NCI-H1105 treated with DMSO at 0.1 percent for 48 hours (cell line): ENCODE results near the gene BICD2.
"Not testable (repeated sequence)": the region's sequence is repeated elsewhere in the genome, so short reads cannot be mapped to it uniquely, and the experiment has no call there.

Source experiments
- DNase-seq: peaks from one replicate; lab custom pipeline; 2025; lab: John Stamatoyannopoulos, UW

BICD2 gene

DNA sequence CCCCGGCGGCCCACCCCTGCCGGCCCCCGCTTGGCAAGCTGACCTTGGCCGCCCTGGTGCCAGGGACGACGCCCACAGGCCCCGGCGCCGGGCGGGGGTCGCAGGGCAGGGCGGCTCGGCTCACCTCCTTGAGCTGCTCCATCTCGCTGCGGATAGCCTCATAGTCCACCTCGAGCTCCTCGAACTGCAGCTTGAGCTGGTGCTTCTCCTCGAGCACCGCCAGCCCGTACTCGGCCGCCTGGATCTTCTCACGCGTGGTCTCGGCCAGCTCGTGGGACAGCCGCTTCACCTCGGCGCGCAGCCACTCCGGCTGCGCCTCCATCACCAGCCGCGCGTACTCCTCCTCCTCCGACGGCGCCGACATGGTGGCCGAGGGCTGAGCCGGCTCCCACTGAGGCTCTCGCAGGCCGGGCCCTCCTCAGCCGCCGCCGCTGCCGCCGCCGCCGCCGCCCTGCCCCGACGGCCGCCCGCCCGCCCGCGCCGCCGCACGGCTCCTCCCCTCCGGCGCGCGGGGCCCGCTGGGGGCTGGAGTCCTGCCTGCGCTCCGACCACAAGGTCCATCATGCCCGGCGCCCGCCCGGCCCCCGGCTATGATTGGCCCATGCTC lies at the start of gene BICD2:
BICD2 (minus strand) TSS at position 453 of the 607 bp plus-strand sequence; CDS start at position 364, 89 bp downstream.
- no peak for DNase-seq

- DNase-seq = not testable (repeated sequence)
Observed at GRCh38 chr9:92809629-92810326, 45.1 kb upstream of the BICD2 start.

- DNase-seq = peak; percentile 78
Observed at GRCh38 chr9:92808726-92809451, 44.3 kb upstream of the BICD2 start.

DNA sequence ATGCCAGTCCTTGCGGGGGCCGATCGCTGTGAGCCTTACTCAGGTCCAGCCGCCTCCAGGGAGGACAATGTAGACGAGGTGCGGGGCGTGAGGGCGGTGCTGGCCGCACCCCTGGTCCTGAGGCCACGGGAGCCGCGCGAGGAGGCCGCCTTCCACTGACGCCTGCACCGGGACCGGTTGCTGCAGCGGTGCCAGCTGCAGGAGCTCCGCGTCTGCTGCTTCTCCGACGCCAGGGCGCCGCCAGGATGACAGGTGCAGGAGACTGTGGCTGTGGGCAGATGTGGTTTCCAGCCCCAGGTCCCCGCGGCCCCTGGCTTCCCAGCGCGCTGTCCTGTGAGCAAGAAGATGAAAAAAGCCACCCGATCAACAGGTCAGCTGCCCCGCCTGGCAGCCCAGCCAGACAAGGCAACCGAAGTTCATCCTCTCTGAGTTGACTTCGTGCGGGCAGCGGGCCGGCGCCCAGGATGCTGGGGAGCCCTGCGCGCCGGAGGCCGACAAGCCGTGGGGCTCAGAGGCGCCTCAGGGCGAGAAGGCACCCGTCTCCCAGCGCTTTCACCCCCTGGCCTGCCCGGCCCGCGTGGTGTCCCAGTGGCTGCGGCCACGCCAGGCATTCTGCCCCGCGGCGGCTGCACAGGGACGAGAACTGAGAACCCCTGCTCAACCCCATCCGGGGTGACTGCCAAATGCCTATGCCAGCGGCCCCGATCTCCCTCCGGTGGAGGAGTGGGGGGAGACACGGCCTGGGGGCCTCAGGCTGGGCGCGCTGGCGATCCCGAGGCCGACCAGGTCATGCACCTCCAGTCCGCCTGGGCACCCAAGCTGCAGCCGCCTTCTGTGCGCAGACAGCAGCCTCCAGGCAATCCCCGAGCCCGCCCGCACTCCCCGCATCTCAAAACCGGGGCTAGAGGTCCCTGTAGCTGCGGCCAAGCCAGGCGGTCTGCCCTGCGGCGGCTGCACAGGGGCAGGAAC lies 43.4 kb upstream of the BICD2 start:
- peak; percentile 63 for DNase-seq

GRCh38 chr9:92807031-92807756 lies 42.6 kb upstream of the BICD2 start:
- DNase-seq = peak; percentile 65

- DNase-seq = no peak
Observed at GRCh38 chr9:92804727-92805126, 40.1 kb upstream of the BICD2 start.

- no peak for DNase-seq
Observed at GRCh38 chr9:92798358-92798757, 33.7 kb upstream of the BICD2 start.

GRCh38 chr9:92796337-92796804 lies 31.7 kb upstream of the BICD2 start:
- DNase-seq = not testable (repeated sequence)

DNA sequence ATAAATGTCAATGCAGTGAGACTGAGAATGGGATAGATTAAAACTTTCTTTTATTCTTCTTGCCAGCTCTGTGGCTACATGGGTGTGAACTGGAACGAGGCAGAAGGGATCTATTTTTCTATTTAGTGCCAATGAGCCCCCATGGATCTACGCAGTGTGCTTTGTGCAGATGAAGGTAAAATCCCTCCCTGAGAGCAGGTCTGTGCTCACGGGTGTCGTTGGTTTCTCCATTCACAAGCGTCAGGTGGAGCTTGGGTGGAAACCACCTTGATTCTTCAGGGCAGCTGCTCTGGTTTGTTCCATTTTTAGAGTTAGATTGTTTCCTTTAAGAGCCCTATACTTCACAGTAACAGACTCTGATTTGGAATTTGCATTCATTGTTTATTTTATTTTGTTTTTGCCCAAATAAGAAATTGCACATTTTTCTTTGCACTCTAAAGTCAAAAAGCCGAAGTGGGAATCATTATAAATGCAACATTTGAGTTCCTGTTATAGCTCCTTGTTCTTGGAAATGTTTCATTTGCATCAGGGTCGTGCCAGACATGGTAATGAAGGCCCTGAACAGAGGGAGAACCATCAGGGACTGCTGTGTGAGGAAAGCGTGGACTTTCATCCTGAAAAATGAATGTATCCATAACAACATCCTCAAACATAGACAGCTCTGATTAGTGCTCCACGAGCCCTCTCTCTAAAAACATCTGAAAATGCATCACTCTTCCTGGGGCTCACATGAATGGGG lies 31.1 kb upstream of the BICD2 start:
- DNase-seq = no peak

- no peak for DNase-seq
Observed at GRCh38 chr9:92795000-92795399, 30.4 kb upstream of the BICD2 start.

DNA sequence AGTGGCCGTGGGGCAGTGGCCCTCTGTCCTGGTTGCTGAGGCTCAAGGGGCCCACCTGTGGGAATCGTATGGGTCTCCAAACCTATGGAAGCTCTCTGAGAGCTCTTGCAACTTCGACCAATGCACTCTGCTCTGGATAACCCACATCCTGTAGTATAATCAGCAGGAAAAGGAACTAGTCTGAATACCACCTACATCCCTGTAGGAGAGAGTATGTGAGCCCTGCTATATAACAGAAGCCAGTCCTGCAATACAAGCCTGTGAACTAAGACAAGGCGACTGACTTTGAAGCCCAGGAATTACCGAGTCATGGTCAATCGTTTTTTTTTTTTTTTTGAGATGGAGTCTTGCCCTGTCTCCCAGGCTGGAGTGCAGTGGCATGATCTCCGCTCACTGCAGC lies 29.8 kb upstream of the BICD2 start:
- DNase-seq = no peak

DNA sequence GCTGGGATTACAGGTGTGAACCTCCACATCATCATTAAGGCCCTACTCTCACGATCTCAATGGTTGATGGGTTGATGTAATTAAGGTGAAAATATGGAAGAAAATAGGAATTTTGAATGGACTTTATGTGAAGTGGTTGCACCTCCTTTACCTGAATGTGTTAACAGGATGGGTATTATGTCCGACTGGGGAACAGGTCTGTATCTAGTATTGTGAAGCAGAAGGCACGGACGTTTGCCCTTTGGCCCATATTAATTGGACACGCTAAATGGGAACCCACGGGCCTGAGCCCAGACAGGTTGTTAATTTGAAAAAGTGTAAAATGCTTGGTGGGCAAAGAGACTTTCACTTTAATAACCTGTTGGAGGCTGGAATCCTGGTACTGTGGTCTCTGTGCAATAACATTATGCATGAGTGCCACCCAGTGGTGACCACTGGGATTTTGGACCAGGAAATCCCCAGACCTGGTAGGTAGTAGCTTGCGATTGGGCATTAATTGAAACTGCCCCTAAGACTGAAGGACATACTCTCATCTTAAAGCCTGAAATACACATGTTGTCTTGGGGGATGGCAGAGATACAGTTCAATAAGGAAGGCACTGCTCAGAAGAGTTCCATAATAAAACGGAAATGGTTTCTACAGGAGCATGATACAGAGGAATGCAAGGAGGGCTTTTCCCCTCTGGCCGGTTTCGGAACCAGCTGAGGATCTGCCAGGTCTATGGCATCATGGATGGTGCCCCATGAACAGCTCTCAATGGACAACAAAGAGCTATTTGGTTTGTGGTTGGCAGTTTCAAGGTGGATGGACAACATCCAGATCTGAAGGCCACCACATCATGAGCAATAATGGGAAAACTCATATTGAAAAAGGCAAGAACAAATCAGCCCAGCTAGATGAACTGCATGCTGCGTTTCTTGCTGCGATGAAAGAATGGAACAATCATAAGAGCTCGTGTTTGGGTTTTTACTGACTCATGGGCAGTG lies 26.2 kb upstream of the BICD2 start:
- peak; percentile 60 for DNase-seq

DNA sequence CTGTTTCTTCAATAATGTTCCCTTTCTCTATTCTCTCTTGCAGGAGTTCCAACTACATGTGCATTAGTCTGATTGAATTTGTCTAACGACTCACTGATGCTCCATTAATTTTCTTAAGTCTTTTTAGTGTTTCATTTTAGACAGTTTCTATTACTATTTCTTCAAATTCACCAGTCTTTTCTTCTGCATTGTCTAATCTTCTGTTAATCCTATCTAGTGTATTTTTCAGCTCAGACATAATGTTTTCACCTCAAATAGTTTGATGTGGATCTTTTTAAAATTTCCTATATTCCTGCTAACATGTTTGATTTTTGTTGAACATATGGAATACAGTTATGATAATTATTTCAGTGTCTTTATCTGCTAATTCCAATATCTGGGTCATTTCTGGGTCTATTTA lies 21.7 kb upstream of the BICD2 start:
- no peak for DNase-seq

- DNase-seq = no peak
Observed at GRCh38 chr9:92781899-92782298, 17.3 kb upstream of the BICD2 start.

- DNase-seq = no peak
Observed at GRCh38 chr9:92780206-92780605, 15.6 kb upstream of the BICD2 start.

- DNase-seq = no peak
Observed at GRCh38 chr9:92775466-92775865, 10.8 kb upstream of the BICD2 start.

DNA sequence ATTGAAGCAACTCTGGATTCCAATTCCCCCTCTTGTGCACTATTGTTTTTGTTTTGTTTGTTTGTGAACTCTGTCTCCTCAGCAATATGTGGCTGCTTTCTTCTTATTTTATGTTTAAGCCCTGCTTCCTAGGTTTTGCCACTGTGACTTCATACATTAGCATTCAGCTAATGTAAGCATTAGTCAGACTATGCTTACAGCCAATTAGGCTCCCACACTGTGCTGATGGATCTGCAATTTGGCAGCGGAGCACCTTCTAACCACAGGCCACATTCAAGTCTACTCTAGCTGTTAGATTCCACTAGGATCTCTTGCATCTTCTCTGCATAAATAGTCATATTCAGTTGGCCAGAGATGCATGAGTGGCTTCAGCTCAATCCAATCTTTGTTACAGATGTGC lies 9.6 kb upstream of the BICD2 start:
- no peak for DNase-seq

GRCh38 chr9:92773810-92774209 lies 9.2 kb upstream of the BICD2 start:
- no peak for DNase-seq

- no peak for DNase-seq
Observed at GRCh38 chr9:92771309-92771708, 6.7 kb upstream of the BICD2 start.
